H9 (cell line): Measurements from ENCODE around the gene HES1. TPM values are rescaled to one million over a fixed set of nuclear protein-coding genes. Genes with fewer than 3 reads are reported as not detected.

Experiments
- DNase-seq: peaks from one replicate; pipeline ENCODE4 v3.0.0-alpha.2; 2017
- H2AFZ ChIP-seq: one replicate; pipeline ENCODE4 v1.6.1; 2013; ENCODE audit warnings: mild to moderate bottlenecking, low read length, control low read depth, moderate library complexity
- H2AK5ac ChIP-seq: 2 replicates; pipeline ENCODE4 v1.6.1; 2013; ENCODE audit warnings: low read length, control low read depth, mixed read lengths; ENCODE audit not compliant: insufficient read length
- H2BK120ac ChIP-seq: one replicate; pipeline ENCODE4 v1.6.1; 2013; ENCODE audit warnings: low read depth, mild to moderate bottlenecking, low read length, control low read depth, inconsistent platforms; ENCODE audit not compliant: poor library complexity, severe bottlenecking
- H2BK12ac ChIP-seq: 2 replicates; pipeline ENCODE4 v1.6.1; 2013; ENCODE audit warnings: low read length, control low read depth, mixed read lengths, low read depth; ENCODE audit not compliant: insufficient read length
- H2BK15ac ChIP-seq: 2 replicates; pipeline ENCODE4 v1.6.1; 2013; ENCODE audit warnings: low read depth, low read length, control low read depth
- H2BK20ac ChIP-seq: one replicate; pipeline ENCODE4 v1.6.1; 2013; ENCODE audit warnings: low read depth, mild to moderate bottlenecking, low read length, control low read depth, inconsistent platforms; ENCODE audit not compliant: poor library complexity, severe bottlenecking
- H2BK5ac ChIP-seq: 2 replicates; pipeline ENCODE4 v1.6.1; 2013; ENCODE audit warnings: low read length, control low read depth, mixed read lengths; ENCODE audit not compliant: insufficient read length
- H3K14ac ChIP-seq: 2 replicates; pipeline ENCODE4 v1.6.1; 2013; ENCODE audit warnings: low read length, control low read depth; ENCODE audit not compliant: insufficient read depth
- H3K18ac ChIP-seq: 2 replicates; pipeline ENCODE4 v1.6.1; 2013; ENCODE audit warnings: low read depth, mild to moderate bottlenecking, mixed read lengths, low read length, control low read depth; ENCODE audit not compliant: insufficient read length
- H3K23ac ChIP-seq: 2 replicates; pipeline ENCODE4 v1.6.1; 2013; ENCODE audit warnings: low read length, control low read depth, mixed read lengths, low read depth; ENCODE audit not compliant: insufficient read length
- H3K23me2 ChIP-seq: 2 replicates; pipeline ENCODE4 v1.6.1; 2013; ENCODE audit warnings: low read depth, mild to moderate bottlenecking, mixed read lengths, low read length, control low read depth; ENCODE audit not compliant: insufficient read length, poor library complexity, severe bottlenecking
- H3K27ac ChIP-seq: 2 replicates; pipeline ENCODE4 v1.5.1; 2013; ENCODE audit warnings: low read length, control low read depth, mixed read lengths, low read depth; ENCODE audit not compliant: insufficient read length
- H3K27me3 ChIP-seq: 2 replicates; pipeline ENCODE4 v1.6.1; 2013; ENCODE audit warnings: low read length, control low read depth, inconsistent platforms; ENCODE audit not compliant: insufficient read depth
- H3K4ac ChIP-seq: 2 replicates; pipeline ENCODE4 v1.6.1; 2013; ENCODE audit warnings: low read depth, mild to moderate bottlenecking, control low read depth, inconsistent platforms, low read length, moderate library complexity
- H3K4me1 ChIP-seq: 2 replicates; pipeline ENCODE4 v1.6.1; 2013; ENCODE audit warnings: low read length, control low read depth, inconsistent platforms; ENCODE audit not compliant: insufficient read depth
- H3K4me2 ChIP-seq: 2 replicates; pipeline ENCODE4 v1.6.1; 2013; ENCODE audit warnings: low read length, control low read depth, mixed read lengths; ENCODE audit not compliant: insufficient read length, insufficient read depth
- H3K56ac ChIP-seq: 2 replicates; pipeline ENCODE4 v1.6.1; 2013; ENCODE audit warnings: low read depth, mild to moderate bottlenecking, mixed read lengths, low read length, control low read depth; ENCODE audit not compliant: insufficient read length
- H3K79me1 ChIP-seq: 2 replicates; pipeline ENCODE4 v1.6.1; 2013; ENCODE audit warnings: low read depth, mild to moderate bottlenecking, moderate library complexity, low read length, control low read depth, inconsistent platforms; ENCODE audit not compliant: insufficient read depth, poor library complexity, severe bottlenecking
- H3K79me2 ChIP-seq: 2 replicates; pipeline ENCODE4 v1.6.1; 2013; ENCODE audit warnings: low read length, control low read depth, inconsistent platforms; ENCODE audit not compliant: insufficient read depth
- H3K9ac ChIP-seq: 2 replicates; pipeline ENCODE4 v1.6.1; 2013; ENCODE audit warnings: low read length, control low read depth, mixed read lengths; ENCODE audit not compliant: insufficient read length; ENCODE audit errors: extremely low read depth
- H3K9me3 ChIP-seq: one replicate; pipeline ENCODE4 v1.6.1; 2013; ENCODE audit warnings: low read depth, low read length, inconsistent platforms; ENCODE audit not compliant: control insufficient read depth
- H3T11ph ChIP-seq: one replicate; pipeline ENCODE4 v1.6.1; 2013; ENCODE audit warnings: mild to moderate bottlenecking, low read length, control low read depth, inconsistent platforms
- H4K20me1 ChIP-seq: one replicate; pipeline ENCODE4 v1.6.1; 2013; ENCODE audit not compliant: control insufficient read depth, insufficient read length, insufficient read depth
- H4K5ac ChIP-seq: 2 replicates; pipeline ENCODE4 v1.6.1; 2013; ENCODE audit warnings: low read depth, mild to moderate bottlenecking, mixed read lengths, low read length, control low read depth; ENCODE audit not compliant: insufficient read length
- H4K8ac ChIP-seq: replicated peaks from 2 replicates; pipeline ENCODE4 v1.6.1; 2013; ENCODE audit warnings: low read length, control low read depth, mixed read lengths, low read depth; ENCODE audit not compliant: insufficient read length
- H4K91ac ChIP-seq: 2 replicates; pipeline ENCODE4 v1.6.1; 2013; ENCODE audit warnings: low read depth, mild to moderate bottlenecking, moderate library complexity, mixed read lengths, low read length, control low read depth; ENCODE audit not compliant: insufficient read length
- H3K27ac Mint-ChIP-seq, 3 experiments: 2 replicates in 2 of 3; 3 replicates in 1 of 3; pipeline ENCODE4 v1.8.0; 2020 to 2021; ENCODE audit warnings: mixed read lengths in 3 of 3, mild to moderate bottlenecking in 1 of 3, moderate library complexity in 1 of 3
- H3K27me3 Mint-ChIP-seq: 2 replicates; pipeline ENCODE4 v1.8.0; 2021; ENCODE audit warnings: low read depth, mild to moderate bottlenecking, moderate library complexity, mixed read lengths
- H3K36me3 Mint-ChIP-seq, 3 experiments: 2 replicates in 2 of 3; 3 replicates in 1 of 3; pipeline ENCODE4 v1.8.0; 2020 to 2021; ENCODE audit warnings: low read depth in 3 of 3, mixed read lengths in 3 of 3; ENCODE audit not compliant: insufficient read depth in 1 of 3
- H3K4me1 Mint-ChIP-seq, 2 experiments: 2 replicates each; pipeline ENCODE4 v1.8.0; 2020; ENCODE audit warnings: mixed read lengths in 2 of 2
- H3K4me3 Mint-ChIP-seq, 2 experiments: 2 replicates in 1 of 2; 3 replicates in 1 of 2; pipeline ENCODE4 v1.8.0; 2020 to 2021; ENCODE audit warnings: mild to moderate bottlenecking in 2 of 2, mixed read lengths in 2 of 2, moderate library complexity in 1 of 2
- H3K9me3 Mint-ChIP-seq, 2 experiments: 2 replicates in 1 of 2; 3 replicates in 1 of 2; pipeline ENCODE4 v1.8.0; 2020; ENCODE audit warnings: mild to moderate bottlenecking in 2 of 2, mixed read lengths in 2 of 2, moderate library complexity in 1 of 2
- whole genome bisulfite sequencing: extraction: QIAGEN DNeasy Blood & Tissue Kit; methylation state at CpG from one replicate; pipeline ENCODE4 v1.1.7; 2013; ENCODE audit warnings: missing lambda C conversion rate, low lambda C conversion rate, mixed read lengths; ENCODE audit not compliant: insufficient read length; ENCODE audit errors: extremely low coverage; 5-methylcytosine and 5-hydroxymethylcytosine counted together
- total RNA-seq: library from RNA; stranded (reverse); gene quantifications from 2 replicates; pipeline ENCODE4 v1.2.1, GENCODE V29; 2021
- TF ChIP-seq, protein P1 (sequence below): fragments of 200-600 bp; sonication (generic); conservative IDR thresholded peaks from 3 replicates; pipeline ENCODE4 v1.8.0; 2021; ENCODE audit warnings: antibody characterized with exemption, mild to moderate bottlenecking

HES1 gene
- total RNA-seq, 1 experiment from 2014 or later = 23.2 TPM

DNA sequence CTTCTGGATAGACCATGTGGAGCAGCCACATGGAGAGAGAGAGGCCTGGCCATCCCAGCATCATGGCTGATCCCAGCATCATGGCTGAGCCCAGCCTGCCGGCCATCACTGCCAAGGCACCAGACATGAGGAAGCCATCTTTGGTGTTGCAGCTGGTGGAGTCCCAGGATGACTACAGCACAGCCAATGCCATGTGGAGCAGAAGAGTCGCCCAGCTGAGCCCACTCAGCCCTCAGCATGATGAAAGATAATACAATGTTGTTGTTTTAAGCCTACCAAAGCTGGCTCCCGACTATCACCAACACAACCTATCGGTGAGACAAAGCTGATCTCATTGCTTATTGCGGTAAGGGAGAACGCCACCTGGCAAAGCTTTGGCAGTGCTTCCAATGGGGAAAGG, 18.4 kb downstream of the HES1 start:
- Histone ChIP-seq H2BK120ac (no peak overlapping the region), H3K18ac (no peak overlapping the region), H3K27ac (no peak overlapping the region), H3K79me1 (no peaks in the 10 kb centered on the region), H4K8ac (no peak overlapping the region), H3K56ac (no peak overlapping the region), H2BK12ac (no peak overlapping the region), H3K14ac (no peak overlapping the region), H3K23ac (no peak overlapping the region), H2BK15ac (no peak overlapping the region), H2BK5ac (no peak overlapping the region), H3K9me3 (no peaks in the 10 kb centered on the region), H2AK5ac (no peak overlapping the region), H3K23me2 (no peaks in the 10 kb centered on the region), H4K91ac (no peak overlapping the region), H3K79me2 (no peaks in the 10 kb centered on the region), H2BK20ac (no peak overlapping the region), H4K5ac (no peak overlapping the region), H2AFZ (no peak overlapping the region), H3K4me2 (no peak overlapping the region), H3T11ph (no peak overlapping the region), H4K20me1 (no peaks in the 10 kb centered on the region), H3K27me3 (no peaks in the 10 kb centered on the region), H3K4ac (no peak overlapping the region), H3K4me1 (no peaks in the 10 kb centered on the region), H3K9ac (no peak overlapping the region)
- TF ChIP-seq, protein P1, sequence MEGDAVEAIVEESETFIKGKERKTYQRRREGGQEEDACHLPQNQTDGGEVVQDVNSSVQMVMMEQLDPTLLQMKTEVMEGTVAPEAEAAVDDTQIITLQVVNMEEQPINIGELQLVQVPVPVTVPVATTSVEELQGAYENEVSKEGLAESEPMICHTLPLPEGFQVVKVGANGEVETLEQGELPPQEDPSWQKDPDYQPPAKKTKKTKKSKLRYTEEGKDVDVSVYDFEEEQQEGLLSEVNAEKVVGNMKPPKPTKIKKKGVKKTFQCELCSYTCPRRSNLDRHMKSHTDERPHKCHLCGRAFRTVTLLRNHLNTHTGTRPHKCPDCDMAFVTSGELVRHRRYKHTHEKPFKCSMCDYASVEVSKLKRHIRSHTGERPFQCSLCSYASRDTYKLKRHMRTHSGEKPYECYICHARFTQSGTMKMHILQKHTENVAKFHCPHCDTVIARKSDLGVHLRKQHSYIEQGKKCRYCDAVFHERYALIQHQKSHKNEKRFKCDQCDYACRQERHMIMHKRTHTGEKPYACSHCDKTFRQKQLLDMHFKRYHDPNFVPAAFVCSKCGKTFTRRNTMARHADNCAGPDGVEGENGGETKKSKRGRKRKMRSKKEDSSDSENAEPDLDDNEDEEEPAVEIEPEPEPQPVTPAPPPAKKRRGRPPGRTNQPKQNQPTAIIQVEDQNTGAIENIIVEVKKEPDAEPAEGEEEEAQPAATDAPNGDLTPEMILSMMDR = no peak
- no peak overlapping the region for H3K27ac Mint-ChIP-seq
- H3K36me3 Mint-ChIP-seq = peaks cover 3 to 8% (median 5%) of the 10 kb centered on the region in 3 experiments; a peak in 4 of 7 replicates
- no CpG with 5 or more reads among the region's 6 CpGs for WGBS
- peaks cover 25% of the 10 kb centered on the region for H3K27me3 Mint-ChIP-seq
- no peak overlapping the region for H3K4me3 Mint-ChIP-seq
- peaks cover 3 to 11% of the 10 kb centered on the region in 2 experiments; a peak in 3 of 4 replicates for H3K4me1 Mint-ChIP-seq
- no peak for DNase-seq
- peaks cover 11% of the 10 kb centered on the region in 2 experiments for H3K9me3 Mint-ChIP-seq
